Occipital lobe (tissue), 2 donors: ENCODE results near the gene TRDN. TPM values are rescaled to one million over a fixed set of nuclear protein-coding genes. Genes with fewer than 3 reads are reported as not detected.

Experiments used
- DNase-seq: peaks from one replicate; lab custom pipeline; 2025; lab: John Stamatoyannopoulos, UW
- total RNA-seq: library from RNA; depleted of rRNA; stranded (reverse); fragments of >200 nt; gene quantifications from one replicate; pipeline ENCODE4 v1.2.3, GENCODE V29; 2014

Gene TRDN
- total RNA-seq, 1 donor from 2014 or later = 0.94 TPM

DNA sequence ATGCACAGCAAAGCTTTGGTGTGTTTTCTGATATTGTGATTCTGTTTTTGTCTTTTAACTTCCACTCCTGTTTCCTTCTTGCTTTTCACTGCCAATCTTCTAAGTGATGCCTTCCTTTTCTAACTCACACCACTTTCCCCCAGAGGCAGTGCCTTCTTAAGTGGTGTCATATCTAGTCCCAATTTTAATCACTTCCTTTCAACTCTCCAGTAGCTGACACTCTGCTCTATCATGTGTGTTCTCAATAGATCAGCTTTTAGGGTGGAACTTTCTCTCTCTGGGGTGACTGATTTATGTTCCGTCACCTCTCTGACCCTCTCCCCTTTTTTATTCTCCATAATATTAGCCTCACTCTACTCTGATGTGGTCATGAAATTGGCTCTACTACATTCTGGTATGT is 460.0 kb downstream of the TRDN start:
- no peak for DNase-seq

DNA sequence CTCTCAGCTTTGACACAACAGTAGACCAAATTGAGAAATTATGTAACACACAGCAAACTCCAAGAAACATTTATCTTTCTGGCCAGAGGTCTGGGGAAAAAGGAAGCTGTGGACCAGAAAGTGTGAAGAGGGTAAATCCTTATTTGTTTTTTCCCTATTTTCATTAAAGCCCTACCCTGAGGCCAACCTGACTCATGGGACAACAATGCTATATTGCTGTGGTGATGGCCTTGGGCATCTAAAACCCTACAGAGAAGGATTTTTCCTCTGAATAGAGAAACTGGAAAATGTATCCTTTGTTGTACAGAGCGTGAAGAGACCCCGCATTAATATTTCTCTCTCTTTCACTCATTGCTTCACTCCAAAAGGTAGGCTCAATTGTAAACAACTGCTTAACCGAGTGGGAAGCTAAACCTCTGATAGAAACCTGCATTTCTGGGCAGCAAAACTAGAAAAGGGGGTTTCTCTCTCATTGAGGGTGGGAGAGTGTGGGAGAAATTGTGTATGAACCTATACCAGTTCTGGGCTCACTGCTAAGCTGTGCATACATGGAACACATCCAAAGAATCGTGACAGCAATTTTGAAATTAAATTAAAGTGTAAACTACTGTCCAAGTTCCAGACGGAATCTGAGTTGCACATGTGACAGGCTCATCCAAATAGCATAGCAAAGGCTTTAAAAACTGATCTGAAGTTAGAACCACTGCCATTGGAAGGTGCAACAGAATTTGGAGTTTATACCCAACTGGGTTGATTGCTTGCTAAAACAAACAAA is 465.2 kb downstream of the TRDN start:
- DNase-seq = no peak

DNA sequence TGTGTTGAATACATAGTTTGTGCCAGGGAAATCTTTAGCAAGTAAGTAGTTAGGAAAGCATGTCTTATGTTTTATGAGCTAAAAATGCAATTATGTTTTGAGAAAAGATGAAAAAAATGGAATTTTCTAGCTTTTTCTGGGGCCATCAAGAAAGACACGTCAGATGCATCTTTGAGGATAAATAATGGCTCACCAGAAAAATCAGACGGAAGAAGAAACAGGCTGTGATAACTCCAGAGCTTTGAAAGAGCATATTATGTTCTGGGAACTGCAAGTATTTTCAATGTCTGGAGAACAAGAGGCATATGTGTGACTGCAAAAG is 467.0 kb downstream of the TRDN start:
- DNase-seq = no peak

DNA sequence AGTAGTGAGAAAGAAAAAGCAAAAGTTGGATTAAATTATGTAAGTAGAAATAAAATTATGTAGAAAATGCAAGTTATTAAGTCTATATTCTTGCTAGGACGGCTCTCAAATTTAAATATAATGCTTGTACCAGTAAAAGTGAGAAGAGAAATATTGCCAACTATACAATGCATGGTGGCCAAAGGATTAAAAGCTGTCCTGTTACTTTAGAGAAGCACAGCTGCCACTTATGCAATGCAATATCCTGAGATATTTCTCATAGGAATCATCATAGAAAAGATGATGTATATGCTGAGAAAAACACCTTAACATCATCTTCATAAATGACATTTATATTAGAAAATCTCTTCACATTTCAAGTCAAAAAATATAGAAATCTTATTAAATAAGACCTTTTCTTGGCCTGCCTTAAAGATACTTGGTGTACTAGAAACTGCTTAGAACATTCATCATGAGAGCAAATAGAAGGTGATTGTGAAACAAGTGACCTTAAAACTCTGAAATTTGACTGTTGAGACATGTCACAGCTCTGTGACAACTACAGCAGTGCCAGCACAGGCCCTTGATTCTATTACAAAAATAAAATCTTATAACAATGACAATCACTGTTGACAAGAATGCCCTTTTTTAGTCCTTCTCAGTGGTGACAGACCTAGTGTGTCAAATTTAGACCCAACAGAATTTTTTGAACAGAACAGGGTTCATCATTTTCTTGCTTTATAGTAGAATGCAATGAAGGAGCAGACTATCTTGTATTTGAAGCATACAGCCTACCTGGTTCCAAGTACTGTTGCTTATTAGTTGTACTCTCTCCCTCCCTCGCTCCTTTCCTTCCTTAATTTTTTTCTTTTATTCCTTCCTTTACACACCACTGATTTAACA is 467.6 kb downstream of the TRDN start:
- no peak for DNase-seq

DNA sequence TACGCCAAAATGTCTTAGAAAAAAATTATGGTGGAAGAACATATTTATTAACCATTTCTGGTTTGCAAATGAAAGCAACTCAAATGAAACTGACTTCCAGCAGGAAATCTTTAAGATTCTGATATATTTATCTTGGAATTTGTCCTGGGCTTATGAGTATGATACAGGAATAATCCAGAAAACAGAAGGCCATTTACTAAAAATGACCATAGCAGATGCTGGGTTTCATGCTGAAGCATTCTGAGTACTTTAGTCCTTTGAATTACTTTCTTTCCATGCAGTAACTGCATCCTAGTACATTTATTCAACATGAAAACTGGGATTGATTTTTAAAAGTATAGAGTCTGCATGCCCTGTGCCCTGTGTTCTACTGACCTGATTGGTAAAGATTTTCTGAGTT is 468.3 kb downstream of the TRDN start:
- DNase-seq = no peak

Other genes starting within 250 kb of the TRDN start
- 130 TPM for gene NKAIN2, start 166.9 kb upstream of the TRDN start, total RNA-seq